Pons (tissue), 1 donor: ENCODE data around the gene WDR5B.
A peak's percentile ranks its signal among the peaks of the same experiment; 100 is the strongest.
"Not testable (repeated sequence)": the region's sequence is repeated elsewhere in the genome, so short reads cannot be mapped to it uniquely, and the experiment has no call there.

Experiments used
- DNase-seq: peaks from one replicate; pipeline ENCODE4 v3.0.0-alpha.2; 2016; ENCODE audit warnings: low spot score

WDR5B gene

DNA sequence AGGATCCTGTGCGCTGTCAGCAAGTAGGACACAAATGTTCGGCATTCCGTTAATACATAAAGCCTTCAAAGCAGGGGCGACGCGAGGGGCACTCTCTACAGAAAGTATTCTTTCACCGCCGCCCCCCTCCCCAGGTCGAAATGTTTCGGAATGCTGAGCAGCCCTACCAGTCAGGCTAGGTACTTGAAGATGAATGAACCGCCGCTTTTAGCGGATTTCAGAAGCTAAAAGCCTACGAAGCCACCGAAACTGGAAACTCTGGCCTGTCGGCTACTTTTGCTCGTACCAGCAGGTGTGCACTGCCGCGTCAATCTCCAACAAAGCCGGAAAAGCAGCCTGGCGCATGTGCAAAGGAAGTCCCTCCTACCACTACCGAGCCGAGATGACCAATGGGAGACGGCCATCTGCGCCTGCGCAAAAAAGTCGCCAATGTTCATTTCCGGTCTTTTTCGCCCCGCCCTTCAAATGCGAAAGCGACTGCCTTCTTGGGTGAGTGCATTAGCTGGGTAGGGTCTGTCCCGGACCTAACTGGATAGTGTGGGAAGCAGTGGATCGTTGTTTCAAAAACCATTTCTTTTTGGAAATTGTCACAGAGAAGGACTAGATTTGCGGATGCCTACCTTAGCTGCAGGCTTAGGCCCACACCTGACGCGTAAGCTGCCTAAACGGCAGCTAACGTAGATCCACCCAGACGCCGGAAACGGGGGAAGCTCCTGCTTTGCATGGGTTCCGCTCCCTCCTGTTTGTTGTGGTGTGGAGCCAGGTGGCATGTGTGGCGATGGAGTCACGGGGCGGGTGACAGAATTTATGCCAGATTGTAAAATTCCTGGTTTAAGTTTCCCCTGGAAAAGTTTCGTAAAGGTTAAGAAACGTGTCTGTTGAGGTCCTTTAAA is at the start of gene WDR5B:
WDR5B (minus strand) TSS at position 301 of the 893 bp plus-strand sequence. CDS start 534 bp downstream, outside the sequence.
- DNase-seq, result peak; percentile 98

DNA sequence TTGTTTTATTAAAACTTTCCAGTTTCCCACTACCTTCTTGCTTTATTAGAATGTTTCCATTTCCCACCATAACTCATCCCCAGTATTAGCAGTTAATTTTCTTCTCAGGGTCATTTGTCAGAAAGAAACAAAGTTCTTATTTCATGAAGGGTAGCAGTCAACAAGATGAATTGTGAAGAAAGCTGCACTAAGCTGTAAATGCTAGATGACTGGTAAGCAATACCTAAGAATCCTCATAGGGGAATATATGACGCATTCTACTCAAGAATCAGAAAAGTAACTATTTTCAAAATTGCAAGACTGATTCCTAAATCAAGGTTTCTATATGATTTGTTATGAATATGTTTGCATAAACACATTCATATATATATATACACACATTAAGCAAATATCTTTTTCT is 48.8 kb upstream of the WDR5B start:
- no peak for DNase-seq

DNA sequence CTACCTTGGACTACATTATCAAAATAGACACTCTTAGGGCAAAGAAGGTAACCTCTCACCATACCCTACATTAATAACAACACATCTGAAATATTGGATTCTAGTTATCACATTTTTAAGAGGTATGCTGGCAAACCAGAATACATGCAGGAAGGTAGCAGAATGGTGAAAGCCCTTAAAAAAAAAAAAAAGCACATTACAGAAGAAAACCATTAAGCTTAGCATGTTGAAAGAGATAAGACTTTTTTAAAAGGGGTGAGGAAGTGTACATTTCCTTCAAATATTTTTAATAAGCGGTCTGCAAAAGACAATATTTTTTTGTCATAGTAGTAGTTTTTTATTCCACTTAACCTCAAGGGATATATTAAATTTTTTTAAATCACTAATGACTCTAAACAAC is 46.5 kb upstream of the WDR5B start:
- no peak for DNase-seq

DNA sequence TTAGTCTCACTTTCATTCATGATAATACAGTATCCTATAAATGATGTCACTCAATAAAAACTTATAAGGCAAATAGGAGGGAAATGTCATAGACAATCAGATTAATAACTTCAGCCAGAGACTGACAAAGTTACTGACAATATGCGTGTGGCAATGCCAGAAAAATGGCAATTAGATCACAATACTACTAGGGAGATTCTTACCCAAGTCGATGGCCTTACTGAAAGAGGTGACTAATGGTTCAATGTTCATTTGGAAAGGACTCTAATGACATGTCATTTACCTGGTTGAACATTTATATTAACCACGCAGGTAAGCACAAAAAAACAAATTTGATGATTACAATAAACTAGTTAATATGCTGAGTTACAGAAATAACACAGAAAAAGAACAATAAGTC is 45.9 kb upstream of the WDR5B start:
- no peak for DNase-seq

DNA sequence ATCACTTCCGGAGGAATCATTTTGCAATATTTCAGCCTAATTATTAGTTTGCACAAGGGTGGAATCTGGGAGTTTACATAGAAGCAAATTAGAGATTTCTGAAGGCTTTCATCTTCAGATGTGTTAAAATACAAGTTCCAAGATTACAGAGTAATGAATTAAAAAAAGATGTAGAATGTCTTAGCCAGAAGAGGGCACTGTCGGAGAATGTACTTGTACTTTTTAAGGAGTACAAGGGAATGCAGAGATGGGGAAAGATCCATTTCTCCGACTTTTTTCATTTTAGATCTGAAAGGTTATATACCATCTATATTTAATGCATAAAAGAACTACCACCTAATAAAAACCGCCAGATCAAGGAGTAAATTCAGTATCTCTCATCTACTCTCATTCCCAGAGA is 43.1 kb upstream of the WDR5B start:
- DNase-seq, result peak; percentile 37

DNA sequence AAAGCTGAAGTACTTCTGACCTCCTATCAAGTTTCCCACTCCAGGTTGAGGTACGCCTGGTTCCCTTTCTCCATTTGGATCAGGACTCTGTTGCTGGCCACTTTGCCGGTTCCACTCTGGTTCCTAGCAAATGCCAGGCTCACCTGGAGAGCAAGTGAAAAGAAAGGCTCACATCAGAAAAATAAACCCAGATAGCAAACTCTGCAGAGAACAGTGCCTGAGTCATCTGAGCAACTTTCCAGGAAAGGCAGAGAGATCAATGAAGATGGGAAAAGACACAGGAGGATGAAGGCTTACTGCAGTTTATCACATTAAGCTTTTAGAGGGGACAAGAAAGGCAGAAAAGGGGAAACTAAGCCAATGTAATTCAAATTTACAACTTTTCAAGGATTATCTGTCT is 41.8 kb upstream of the WDR5B start:
- no peak for DNase-seq

DNA sequence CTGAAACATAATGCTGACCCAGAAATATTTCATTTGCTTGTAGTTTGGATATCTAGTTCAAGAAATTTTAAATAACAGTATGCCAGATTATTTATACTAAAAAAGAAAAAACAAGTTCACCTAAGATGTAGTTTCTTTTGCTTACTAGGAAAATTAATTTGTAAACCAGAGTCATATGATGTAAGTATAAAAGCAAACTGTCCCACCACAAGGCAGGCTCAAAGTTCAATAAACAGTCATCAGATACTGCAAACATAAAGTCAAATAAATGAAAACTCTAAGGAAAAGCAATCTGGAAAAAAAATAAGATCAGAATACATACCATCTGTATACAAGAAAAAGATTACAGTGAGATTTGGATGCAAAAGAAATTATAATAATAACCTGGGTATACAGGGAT is 40.2 kb upstream of the WDR5B start:
- DNase-seq, result no peak

DNA sequence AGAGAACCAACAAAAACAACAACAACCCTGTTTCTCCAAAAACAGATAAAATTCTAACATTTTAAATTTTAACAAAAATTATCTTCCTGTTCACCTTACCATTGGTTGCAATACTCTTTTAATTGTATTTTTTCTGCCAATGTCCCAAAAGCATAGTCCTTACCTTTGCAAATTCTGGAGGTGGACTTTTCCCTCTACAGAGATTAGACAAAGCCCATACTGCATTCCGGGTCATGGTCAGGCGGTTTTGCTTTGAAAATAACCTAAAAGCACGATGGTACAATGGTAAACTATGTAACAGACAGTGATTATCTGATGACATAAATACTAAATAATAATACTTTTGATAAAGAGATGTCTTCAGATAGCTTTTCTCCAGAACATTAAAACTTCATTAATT is 35.5 kb upstream of the WDR5B start:
- DNase-seq, result no peak

DNA sequence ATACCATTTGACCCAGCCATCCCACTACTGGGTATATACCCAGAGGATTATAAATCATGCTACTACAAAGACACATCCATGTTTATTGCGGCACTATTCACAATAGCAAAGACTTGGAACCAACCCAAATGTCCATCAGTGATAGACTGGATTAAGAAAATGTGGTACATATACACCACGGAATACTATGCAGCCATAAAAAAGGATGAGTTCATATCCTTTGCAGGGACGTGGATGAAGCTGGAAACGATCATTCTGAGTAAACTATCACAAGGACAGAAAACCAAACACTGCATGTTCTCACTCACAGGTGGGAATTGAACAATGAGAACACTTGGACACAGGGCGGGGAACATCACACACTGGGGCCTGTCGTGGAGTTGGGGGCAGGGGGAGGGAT is 32.4 kb upstream of the WDR5B start:
- not testable (repeated sequence) for DNase-seq

DNA sequence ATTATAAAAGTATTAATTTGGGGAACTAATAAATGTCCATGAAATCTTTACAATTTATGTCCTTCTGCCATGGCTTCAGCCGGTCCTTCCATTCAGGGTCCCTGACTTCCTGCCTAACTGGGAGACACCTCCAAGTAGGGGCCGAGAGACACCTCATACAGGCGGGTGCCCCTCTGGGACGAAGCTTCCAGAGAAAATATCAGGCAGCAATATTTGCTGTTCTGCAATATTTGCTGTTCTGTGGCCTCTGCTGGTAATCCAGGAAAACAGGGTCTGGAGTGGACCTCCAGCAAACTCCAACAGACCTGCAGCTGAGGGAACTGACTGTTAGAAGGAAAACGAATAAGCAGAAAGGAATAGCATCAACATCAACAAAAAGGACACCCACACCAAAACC is 28.6 kb upstream of the WDR5B start:
- DNase-seq, result not testable (repeated sequence)

DNA sequence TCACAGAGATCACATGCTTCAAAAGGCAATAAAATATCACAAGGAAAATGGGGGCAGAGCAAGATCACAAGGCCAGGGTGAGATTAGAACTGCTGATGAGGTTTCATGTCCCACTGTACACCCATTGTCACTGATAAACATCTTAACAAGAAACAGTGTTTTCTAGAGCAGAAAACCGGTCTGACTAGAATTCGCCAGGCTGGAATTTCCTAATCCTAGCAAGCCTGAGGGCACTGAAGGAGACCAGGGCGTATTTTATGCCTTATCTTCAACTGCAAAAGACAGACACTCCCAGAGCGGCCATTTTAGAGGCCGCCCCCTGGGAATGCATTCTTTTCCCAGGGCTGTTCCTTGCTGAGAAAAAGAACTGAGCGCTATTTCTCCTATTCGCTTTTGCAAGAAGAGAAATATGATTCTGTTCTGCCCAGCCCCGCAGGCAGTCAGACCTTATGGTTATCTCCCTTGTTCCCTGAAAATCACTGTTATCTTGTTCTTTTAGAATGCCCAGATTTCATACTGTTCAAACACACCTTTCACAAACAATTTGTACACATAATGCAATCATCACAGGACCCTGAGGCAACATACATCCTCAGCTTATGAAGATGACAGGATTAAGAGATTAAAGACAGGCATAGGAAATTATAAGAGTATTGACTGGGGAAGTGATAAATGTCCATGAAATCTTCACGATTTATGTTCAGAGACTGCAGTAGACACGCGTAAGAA is 28.1 kb upstream of the WDR5B start:
- not testable (repeated sequence) for DNase-seq

DNA sequence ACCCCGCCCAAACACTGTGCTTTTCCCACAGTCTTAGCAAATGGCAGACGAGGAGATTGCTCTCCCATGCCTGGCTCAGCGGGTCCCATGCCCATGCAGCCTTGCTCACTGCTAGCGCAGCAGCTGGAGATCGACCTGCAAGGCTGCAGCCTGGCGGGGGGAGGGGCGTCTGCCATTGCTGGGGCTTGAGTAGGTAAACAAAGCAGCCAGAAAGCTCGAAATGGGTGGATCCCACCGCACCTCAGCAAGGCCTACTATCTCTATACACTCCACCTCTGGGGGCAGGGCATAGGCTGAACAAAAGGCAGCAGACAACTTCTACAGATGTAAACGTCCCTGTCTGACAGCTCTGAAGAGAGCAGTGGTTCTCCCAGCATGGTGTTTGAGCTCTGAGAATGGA is 27.2 kb upstream of the WDR5B start:
- DNase-seq, result no peak

DNA sequence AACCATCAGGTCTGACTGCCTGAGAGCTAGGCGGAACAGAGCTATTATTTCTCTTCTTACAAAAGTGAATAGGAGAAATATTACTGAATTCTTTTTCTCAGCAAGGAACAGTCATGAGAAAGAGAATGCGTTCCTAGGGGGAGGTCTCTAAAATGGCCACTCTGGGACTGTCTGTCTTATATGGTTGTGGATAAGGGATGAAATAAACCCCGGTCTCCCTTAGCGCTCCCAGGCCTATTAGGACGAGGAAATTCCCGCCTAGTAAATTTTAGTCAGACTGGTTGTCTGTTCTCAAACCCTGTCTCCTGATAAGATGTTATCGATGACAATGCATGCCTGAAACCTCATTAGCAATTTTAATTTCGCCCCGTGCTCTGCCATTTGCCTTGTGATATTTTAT is 20.1 kb upstream of the WDR5B start:
- no peak for DNase-seq

DNA sequence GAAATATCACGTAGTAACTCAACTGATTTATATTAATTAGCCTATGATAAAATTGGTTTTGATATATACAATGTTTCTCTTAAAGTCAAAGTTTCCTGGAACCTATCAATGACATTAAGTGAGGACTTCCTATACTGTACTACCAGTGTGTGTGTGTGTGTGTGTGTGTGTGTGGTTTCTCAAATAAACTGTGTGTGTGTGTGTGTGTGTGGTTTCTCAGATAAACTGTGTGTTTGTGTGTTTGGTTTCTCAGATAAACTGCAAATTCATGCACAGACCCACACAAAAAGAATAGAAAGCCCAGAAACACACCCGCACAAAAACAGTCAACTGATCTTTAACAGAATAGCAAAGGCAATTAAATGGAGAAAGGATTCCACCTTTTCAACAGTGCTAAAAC is 14.5 kb upstream of the WDR5B start:
- no peak for DNase-seq

DNA sequence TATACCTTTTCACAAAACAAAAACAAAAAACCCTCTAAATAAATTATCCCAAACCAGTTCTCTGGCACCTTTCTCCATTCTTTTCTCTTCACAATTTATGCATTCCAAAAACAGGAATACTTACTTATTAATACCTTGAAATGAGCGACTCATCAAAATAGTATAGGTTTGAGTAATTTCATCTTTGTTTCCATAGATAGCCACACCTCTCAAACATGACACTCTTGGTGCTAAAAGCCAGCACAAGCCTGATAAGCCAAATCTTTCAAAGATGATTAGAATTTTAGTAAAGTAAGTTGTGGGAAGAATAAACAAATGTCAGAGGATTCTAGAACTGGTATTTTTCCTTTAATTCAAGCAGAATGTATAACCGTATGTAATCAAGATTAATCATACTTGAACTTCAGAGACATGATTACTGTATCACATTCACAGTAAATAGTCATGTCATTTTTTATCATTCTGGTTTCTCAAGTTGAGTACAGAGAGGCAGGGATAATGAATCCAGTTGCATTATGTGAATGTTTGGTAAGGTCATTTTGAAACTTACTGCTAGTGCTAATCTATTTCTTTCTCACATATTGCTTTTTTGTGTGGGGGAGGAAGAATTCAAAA is 12.1 kb upstream of the WDR5B start:
- DNase-seq, result no peak

DNA sequence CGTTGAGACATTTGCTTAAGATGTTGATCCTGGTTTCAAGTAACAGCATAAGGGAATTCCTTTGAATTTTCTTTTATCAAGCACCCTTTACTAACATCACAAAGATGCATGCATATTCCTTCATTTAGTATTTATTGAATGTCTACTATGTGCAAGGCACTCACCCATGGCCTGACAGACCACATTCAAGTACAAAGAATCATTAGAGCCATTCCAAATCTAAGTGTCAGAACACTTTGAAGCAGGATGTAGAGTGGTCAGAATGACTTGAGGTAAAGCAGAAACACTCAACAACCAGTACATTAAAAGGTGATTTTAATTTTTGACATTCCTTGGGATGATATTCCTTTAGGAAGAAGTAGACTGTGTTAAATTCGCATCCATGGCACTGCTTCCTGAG is 6.0 kb upstream of the WDR5B start:
- DNase-seq, result no peak

DNA sequence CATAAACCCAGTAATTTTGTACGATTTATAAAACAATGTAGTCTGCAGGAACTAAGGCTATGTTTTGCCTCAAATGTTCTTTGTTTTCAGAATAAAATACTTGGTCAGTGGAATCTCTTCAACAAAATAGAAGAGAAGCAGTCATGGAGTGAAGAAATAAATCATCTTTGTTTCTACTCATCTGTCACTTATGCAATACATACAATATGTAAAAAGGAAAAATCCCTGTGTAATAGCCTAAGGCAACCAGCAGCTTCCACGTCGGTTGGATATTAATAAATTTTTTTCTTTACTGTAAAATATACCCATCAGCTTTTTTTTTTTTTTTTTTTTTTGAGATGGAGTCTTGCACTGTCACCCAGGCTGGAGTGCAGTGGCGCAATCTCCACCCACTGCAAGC is 5.2 kb upstream of the WDR5B start:
- DNase-seq, result no peak

DNA sequence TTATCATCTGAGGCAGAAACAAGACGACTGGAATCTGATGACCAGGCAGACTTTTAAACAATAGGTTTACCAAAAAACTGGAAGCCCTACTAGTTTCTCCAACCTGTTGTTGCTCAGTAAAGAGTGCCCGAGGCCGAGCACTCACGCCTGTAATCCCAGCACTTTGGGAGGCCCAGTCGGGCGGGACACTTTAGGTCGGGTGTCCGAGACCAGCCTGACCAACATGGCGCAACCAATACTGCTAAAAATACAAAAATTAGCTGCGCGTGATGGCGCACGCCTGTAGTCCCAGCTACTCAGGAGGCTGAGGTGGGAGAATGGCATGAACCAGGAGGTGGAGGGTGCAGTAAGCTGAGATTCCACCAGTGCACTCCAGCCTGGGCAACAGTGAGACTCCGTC is 1.1 kb upstream of the WDR5B start:
- no peak for DNase-seq

DNA sequence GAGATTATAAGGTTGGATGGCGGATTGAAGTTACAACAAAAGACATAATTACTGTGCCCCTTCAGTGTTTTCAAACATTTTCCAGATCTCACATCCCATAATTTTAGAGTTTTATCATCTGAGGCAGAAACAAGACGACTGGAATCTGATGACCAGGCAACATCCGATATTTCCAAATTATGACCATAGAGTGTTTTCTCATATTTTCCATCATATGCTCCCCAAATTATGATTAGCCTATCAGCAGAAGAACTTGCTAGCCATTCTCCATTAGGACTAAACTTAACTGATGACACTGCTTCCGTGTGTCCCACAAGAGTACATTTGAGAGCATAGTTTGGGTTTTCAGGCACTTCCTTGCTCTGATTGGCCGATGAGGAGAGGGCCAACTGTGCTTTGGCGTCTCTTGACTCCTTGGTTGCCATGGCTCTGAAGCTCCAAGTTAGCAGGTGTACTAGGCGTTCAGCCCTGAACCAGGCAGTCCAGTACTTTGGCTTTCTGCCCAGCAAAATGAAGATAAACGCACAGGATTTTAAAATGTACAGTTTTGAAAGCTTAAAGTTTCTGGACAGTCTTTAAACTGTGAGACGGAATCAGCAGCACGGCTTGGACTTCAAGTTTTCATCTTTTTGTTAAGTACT is 638 bp downstream of the WDR5B start:
- DNase-seq, result peak; percentile 52

DNA sequence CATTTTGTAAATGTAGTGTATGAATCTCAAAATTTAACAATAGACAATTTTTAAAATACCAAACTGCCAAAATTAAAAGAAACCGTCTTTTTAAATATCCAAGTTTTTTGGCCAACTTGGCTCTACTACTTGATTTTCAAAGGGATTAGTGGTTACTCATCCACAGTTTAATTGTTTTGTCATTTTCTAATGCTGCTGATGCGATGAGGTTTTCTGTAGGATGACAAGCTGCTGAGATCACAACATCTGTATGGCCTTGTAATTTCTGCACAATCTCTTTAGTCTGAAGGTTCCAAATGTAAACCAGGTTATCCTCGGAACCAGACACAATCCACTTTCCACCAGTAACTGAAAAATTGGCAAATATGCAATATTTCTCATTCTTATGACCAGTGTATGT is 1.5 kb downstream of the WDR5B start:
- DNase-seq, result no peak

DNA sequence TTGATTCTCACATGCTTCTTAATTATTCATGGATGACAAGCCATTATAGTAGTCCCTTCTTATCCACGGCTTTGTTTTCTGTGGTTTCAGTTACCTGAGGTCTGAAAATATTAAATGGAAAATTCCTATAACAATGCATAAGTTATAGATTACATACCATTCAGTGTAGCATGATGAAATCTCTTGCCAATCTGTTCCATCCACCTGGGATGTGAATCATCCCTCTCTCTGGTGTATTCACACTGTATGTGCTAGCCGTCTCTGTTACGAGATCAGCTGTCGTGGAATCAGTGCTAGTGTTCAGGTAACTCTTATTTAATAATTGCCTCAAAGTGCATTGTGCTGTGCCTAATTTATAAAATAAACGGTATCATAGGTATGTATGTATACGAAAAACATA is 5.2 kb downstream of the WDR5B start:
- DNase-seq, result no peak

DNA sequence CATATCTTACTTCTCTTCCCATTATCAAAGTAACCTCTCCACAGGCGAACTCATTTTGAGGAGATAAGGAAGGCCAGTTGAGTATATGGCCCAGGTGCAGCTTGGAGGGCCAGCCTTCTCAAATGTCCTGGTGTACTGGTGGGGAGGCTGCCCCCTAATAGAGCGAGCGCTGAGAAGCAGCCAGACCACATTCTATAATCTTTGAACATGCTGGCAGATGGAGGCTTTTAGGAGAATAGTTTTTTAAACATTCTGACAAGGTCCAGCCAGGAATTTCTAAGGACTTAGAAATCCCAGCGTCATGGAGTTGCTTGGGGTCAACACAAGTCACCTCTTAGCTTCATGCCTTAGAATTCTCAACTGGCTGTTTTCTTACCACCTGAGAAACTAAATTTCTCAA is 5.8 kb downstream of the WDR5B start:
- DNase-seq, result no peak

DNA sequence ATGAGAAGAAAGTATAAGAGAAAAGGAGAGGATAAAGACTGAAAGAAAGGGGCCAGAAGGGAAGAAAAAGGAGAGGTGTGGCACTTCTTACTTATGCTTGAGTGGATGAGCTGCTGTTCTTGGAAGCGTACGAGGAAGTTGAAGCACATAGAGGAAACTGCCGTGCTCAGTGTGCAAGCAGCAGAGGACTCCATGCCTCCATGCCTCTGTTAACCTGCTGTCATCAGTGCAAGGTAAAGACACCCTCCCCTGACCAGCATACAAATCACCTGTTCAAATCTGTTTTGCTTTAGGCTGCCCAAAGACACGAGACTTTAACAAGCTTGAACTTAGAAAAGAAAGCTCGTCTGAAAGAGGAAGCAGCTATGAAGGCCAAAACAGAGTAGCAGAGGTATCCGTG is 6.4 kb downstream of the WDR5B start:
- no peak for DNase-seq
